Measurements from ENCODE around the gene ALLC. TPM values are rescaled to one million over a fixed set of nuclear protein-coding genes. Genes with fewer than 3 reads are reported as not detected.
A peak's percentile ranks its signal among the peaks of the same experiment; 100 is the strongest.

ALLC gene
- total and polyA plus RNA-seq, 4 donors = 0.09 to 1.4 (median 0.74) TPM

- H3K27me3 ChIP-seq (ENCODE audit: control insufficient read depth in 4 of 4, insufficient read depth in 4 of 4, low read length in 3 of 4) = no peaks in the 10 kb centered on the region
- DNase-seq (ENCODE audit: low spot score) = peak; percentile 17
- no peaks in the 10 kb centered on the region for H3K9me3 ChIP-seq (ENCODE audit: control insufficient read depth in 4 of 4, low read length in 3 of 4)
- no peak overlapping the region for H3K27ac ChIP-seq (ENCODE audit: low read depth in 1 of 2, low read length in 2 of 2)
- no peak overlapping the region for H3K9ac ChIP-seq (ENCODE audit: low read depth in 1 of 2, low read length in 2 of 2)
- TF ChIP-seq, protein P1, sequence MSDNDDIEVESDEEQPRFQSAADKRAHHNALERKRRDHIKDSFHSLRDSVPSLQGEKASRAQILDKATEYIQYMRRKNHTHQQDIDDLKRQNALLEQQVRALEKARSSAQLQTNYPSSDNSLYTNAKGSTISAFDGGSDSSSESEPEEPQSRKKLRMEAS (IDR thresholded peaks at IDR 0.05) = no peak
- TF ChIP-seq NR2F2 (IDR thresholded peaks at IDR 0.05) (peak; percentile 11), YY1 (IDR thresholded peaks at IDR 0.05) (no peak), HNF4G (IDR thresholded peaks at IDR 0.05) (no peak)
- H3K4me3 ChIP-seq (ENCODE audit: low read depth in 1 of 3, low read length in 3 of 3) = no peak overlapping the region
- H3K4me1 ChIP-seq (ENCODE audit: control insufficient read depth in 4 of 4, insufficient read depth in 4 of 4, low read length in 3 of 4) = no peaks in the 10 kb centered on the region
- H3K36me3 ChIP-seq (ENCODE audit: control insufficient read depth in 4 of 4, insufficient read depth in 3 of 4, low read depth in 1 of 4, low read length in 3 of 4) = no peaks in the 10 kb centered on the region
- WGBS = 83% methylated on average over 7 of the region's 7 CpGs
Observed at GRCh38 chr2:3630631-3631030, 27.4 kb upstream of the ALLC start.

- Histone ChIP-seq H3K4me3 (ENCODE audit: low read depth in 1 of 3, low read length in 3 of 3) (no peak overlapping the region), H3K9ac (ENCODE audit: low read depth in 1 of 2, low read length in 2 of 2) (no peak overlapping the region), H3K4me1 (ENCODE audit: control insufficient read depth in 4 of 4, insufficient read depth in 4 of 4, low read length in 3 of 4) (no peaks in the 10 kb centered on the region), H3K27ac (ENCODE audit: low read depth in 1 of 2, low read length in 2 of 2) (no peak overlapping the region), H3K9me3 (ENCODE audit: control insufficient read depth in 4 of 4, low read length in 3 of 4) (no peaks in the 10 kb centered on the region), H3K27me3 (ENCODE audit: control insufficient read depth in 4 of 4, insufficient read depth in 4 of 4, low read length in 3 of 4) (no peaks in the 10 kb centered on the region), H3K36me3 (ENCODE audit: control insufficient read depth in 4 of 4, insufficient read depth in 3 of 4, low read depth in 1 of 4, low read length in 3 of 4) (no peaks in the 10 kb centered on the region)
- TF ChIP-seq, protein P1 (IDR thresholded peaks at IDR 0.05) = no peak
- TF ChIP-seq REST (IDR thresholded peaks at IDR 0.05) (no peak), CTCF (IDR thresholded peaks at IDR 0.05; ENCODE audit: low read depth, low read length, missing input control) (no peak), ZBTB33 (IDR thresholded peaks at IDR 0.05) (no peak), RXRA (IDR thresholded peaks at IDR 0.05) (no peak), YY1 (IDR thresholded peaks at IDR 0.05) (no peak), NR2F2 (IDR thresholded peaks at IDR 0.05) (no peak), RAD21 (IDR thresholded peaks at IDR 0.05) (no peak), TAF1 (conservative IDR thresholded peaks at IDR 0.05) (no peak), FOXA1 (IDR thresholded peaks at IDR 0.05) (no peak), SP1 (IDR thresholded peaks at IDR 0.05) (no peak), EGR1 (IDR thresholded peaks at IDR 0.05; ENCODE audit: low read depth in 2 of 2) (no peak), GABPA (IDR thresholded peaks at IDR 0.05 in 1 of 2, conservative IDR thresholded peaks at IDR 0.05 in 1 of 2) (no peak), HNF4G (IDR thresholded peaks at IDR 0.05) (no peak), JUND (IDR thresholded peaks at IDR 0.05) (no peak), HNF4A (conservative IDR thresholded peaks at IDR 0.05) (no peak)
- TF ChIP-seq, protein P2, sequence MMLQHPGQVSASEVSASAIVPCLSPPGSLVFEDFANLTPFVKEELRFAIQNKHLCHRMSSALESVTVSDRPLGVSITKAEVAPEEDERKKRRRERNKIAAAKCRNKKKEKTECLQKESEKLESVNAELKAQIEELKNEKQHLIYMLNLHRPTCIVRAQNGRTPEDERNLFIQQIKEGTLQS (IDR thresholded peaks at IDR 0.05) = no peak
- WGBS = 85% methylated on average over 15 of the region's 15 CpGs
- peak; percentile 26 for DNase-seq (ENCODE audit: low spot score)
Observed at GRCh38 chr2:3631161-3631850, 26.7 kb upstream of the ALLC start.

Measured in liver (tissue), 9 donors.